ENCODE results near the gene RASGRP4.
"Not testable (repeated sequence)": the region's sequence is repeated elsewhere in the genome, so short reads cannot be mapped to it uniquely, and the experiment has no call there.

RASGRP4 gene

GRCh38 chr19:38448225-38448624 is 22.2 kb upstream of the RASGRP4 start:
- DNase-seq (ENCODE audit: low spot score) = no peak

- no peak for DNase-seq (ENCODE audit: low spot score)
Measured at GRCh38 chr19:38445362-38445761, 19.3 kb upstream of the RASGRP4 start.

GRCh38 chr19:38444026-38444425 is 18.0 kb upstream of the RASGRP4 start:
- DNase-seq (ENCODE audit: low spot score) = no peak

- no peak for DNase-seq (ENCODE audit: low spot score)
Measured at GRCh38 chr19:38443458-38443999, 17.5 kb upstream of the RASGRP4 start.

- no peak for DNase-seq (ENCODE audit: low spot score)
Measured at GRCh38 chr19:38442736-38443135, 16.7 kb upstream of the RASGRP4 start.

- no peak for DNase-seq (ENCODE audit: low spot score)
Measured at GRCh38 chr19:38441657-38442348, 15.8 kb upstream of the RASGRP4 start.

- DNase-seq (ENCODE audit: low spot score) = no peak
Measured at GRCh38 chr19:38440592-38440991, 14.6 kb upstream of the RASGRP4 start.

GRCh38 chr19:38437917-38438316 is 11.9 kb upstream of the RASGRP4 start:
- no peak for DNase-seq (ENCODE audit: low spot score)

- no peak for DNase-seq (ENCODE audit: low spot score)
Measured at GRCh38 chr19:38437295-38437694, 11.3 kb upstream of the RASGRP4 start.

GRCh38 chr19:38434549-38435051 is 8.6 kb upstream of the RASGRP4 start:
- no peak for DNase-seq (ENCODE audit: low spot score)

- no peak for DNase-seq (ENCODE audit: low spot score)
Measured at GRCh38 chr19:38433268-38433733, 7.3 kb upstream of the RASGRP4 start, which contains the start of gene RYR1. Gene RYR1 (plus strand): TSS chr19:38433691. CDS start chr19:38433830, 139 bp downstream.

- DNase-seq (ENCODE audit: low spot score) = no peak
Measured at GRCh38 chr19:38430931-38431330, 4.9 kb upstream of the RASGRP4 start.

GRCh38 chr19:38429811-38430156 is 3.8 kb upstream of the RASGRP4 start:
- DNase-seq (ENCODE audit: low spot score) = no peak

GRCh38 chr19:38429055-38429810 is 3.2 kb upstream of the RASGRP4 start:
- no peak for DNase-seq (ENCODE audit: low spot score)

- not testable (repeated sequence) for DNase-seq (ENCODE audit: low spot score)
Measured at GRCh38 chr19:38427035-38427677, 1.1 kb upstream of the RASGRP4 start.

- DNase-seq (ENCODE audit: low spot score) = no peak
Measured at GRCh38 chr19:38425222-38425809, 703 bp downstream of the RASGRP4 start.

- DNase-seq (ENCODE audit: low spot score) = no peak
Measured at GRCh38 chr19:38424272-38424671, 1.7 kb downstream of the RASGRP4 start.

- DNase-seq (ENCODE audit: low spot score) = no peak
Measured at GRCh38 chr19:38422438-38422837, 3.6 kb downstream of the RASGRP4 start.

- DNase-seq (ENCODE audit: low spot score) = no peak
Measured at GRCh38 chr19:38421856-38422255, 4.2 kb downstream of the RASGRP4 start.

- DNase-seq (ENCODE audit: low spot score) = no peak
Measured at GRCh38 chr19:38420935-38421334, 5.1 kb downstream of the RASGRP4 start.

- DNase-seq (ENCODE audit: low spot score) = peak; percentile 50
Measured at GRCh38 chr19:38417544-38418506, 8.2 kb downstream of the RASGRP4 start.
